ENCODE data around the gene LAMTOR3. TPM values are rescaled to one million over a fixed set of nuclear protein-coding genes. Genes with fewer than 3 reads are reported as not detected.

LAMTOR3 gene
- total and polyA plus RNA-seq, 9 of the 15 experiments (the other 6 are each of a cell fraction or from before 2014, with no cell fraction given) = 17.9 to 146 (median 59.4) TPM

- TF ChIP-seq ZNF609 (CRISPR knock-in tag; IDR thresholded peaks at IDR 0.05; ENCODE audit: borderline replicate concordance) (no peak), ZNF282 (CRISPR knock-in tag; IDR thresholded peaks at IDR 0.05) (no peak), BDP1 (IDR thresholded peaks at IDR 0.05; ENCODE audit: insufficient read depth, insufficient read length) (no peak), ZBTB11 (CRISPR knock-in tag; IDR thresholded peaks at IDR 0.05) (peak in 1 of 3 experiments; percentile 82; a peak in 2 of 6 replicates), ARNT (IDR thresholded peaks at IDR 0.05) (no peak), HES1 (IDR thresholded peaks at IDR 0.05; ENCODE audit: low read depth) (no peak), SRF (CRISPR knock-in tag; IDR thresholded peaks at IDR 0.05) (no peak), ZNF695 (CRISPR knock-in tag; IDR thresholded peaks at IDR 0.05) (no peak), ZNF830 (CRISPR knock-in tag; IDR thresholded peaks at IDR 0.05) (no peak), PTTG1 (tag; IDR thresholded peaks at IDR 0.05; ENCODE audit: low read depth) (no peak), JUND (IDR thresholded peaks at IDR 0.05; ENCODE audit: borderline replicate concordance, low read depth, low read length) (peak; percentile 44; the same call in 1 of the 2 replicates), JUND (tag; IDR thresholded peaks at IDR 0.05; ENCODE audit: borderline replicate concordance, low read depth, low read length) (no peak; the same call in 2 of the 3 replicates), SMAD2 (IDR thresholded peaks at IDR 0.05; ENCODE audit: low read depth, low read length) (no peak), MCM3 (IDR thresholded peaks at IDR 0.05) (no peak)
- TF ChIP-seq, protein P1, sequence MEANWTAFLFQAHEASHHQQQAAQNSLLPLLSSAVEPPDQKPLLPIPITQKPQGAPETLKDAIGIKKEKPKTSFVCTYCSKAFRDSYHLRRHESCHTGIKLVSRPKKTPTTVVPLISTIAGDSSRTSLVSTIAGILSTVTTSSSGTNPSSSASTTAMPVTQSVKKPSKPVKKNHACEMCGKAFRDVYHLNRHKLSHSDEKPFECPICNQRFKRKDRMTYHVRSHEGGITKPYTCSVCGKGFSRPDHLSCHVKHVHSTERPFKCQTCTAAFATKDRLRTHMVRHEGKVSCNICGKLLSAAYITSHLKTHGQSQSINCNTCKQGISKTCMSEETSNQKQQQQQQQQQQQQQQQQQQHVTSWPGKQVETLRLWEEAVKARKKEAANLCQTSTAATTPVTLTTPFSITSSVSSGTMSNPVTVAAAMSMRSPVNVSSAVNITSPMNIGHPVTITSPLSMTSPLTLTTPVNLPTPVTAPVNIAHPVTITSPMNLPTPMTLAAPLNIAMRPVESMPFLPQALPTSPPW (CRISPR knock-in tag; IDR thresholded peaks at IDR 0.05) = peak; percentile 98
Measured at GRCh38 chr4:99894161-99894997, at the start of gene LAMTOR3 (continued).
